HG02610 (cell line): ENCODE measurements around the gene RPTOR.
A peak's percentile ranks its signal among the peaks of the same experiment; 100 is the strongest.
"Not testable (repeated sequence)": the region's sequence is repeated elsewhere in the genome, so short reads cannot be mapped to it uniquely, and the experiment has no call there.

Source experiments
- ATAC-seq: cut with Tn5 transposase; IDR thresholded peaks from one replicate; pipeline ENCODE4 v1.9.1; 2021; ENCODE audit warnings: mild to moderate bottlenecking, moderate library complexity; ENCODE audit not compliant: unreplicated experiment

The RPTOR gene

GRCh38 chr17:80544655-80545498 is at the start of gene RPTOR:
RPTOR (plus strand) TSS chr17:80544838; CDS start chr17:80545630, 792 bp downstream.
- ATAC-seq, result peak; percentile 73

GRCh38 chr17:80497726-80498241 is 46.9 kb upstream of the RPTOR start:
- ATAC-seq, result no peak

- no peak for ATAC-seq
Observed at GRCh38 chr17:80498242-80498919, 46.3 kb upstream of the RPTOR start.

GRCh38 chr17:80498920-80499410 is 45.7 kb upstream of the RPTOR start:
- no peak for ATAC-seq

GRCh38 chr17:80499560-80499959 is 45.1 kb upstream of the RPTOR start:
- ATAC-seq, result no peak

- ATAC-seq, result no peak
Observed at GRCh38 chr17:80499961-80500665, 44.5 kb upstream of the RPTOR start.

- ATAC-seq, result no peak
Observed at GRCh38 chr17:80501741-80502577, 42.7 kb upstream of the RPTOR start.

- no peak for ATAC-seq
Observed at GRCh38 chr17:80502578-80502877, 42.1 kb upstream of the RPTOR start.

GRCh38 chr17:80503031-80503430 is 41.6 kb upstream of the RPTOR start:
- no peak for ATAC-seq

GRCh38 chr17:80503921-80504320 is 40.7 kb upstream of the RPTOR start:
- ATAC-seq, result no peak

GRCh38 chr17:80504686-80505413 is 39.8 kb upstream of the RPTOR start:
- ATAC-seq, result no peak

GRCh38 chr17:80507177-80507576 is 37.5 kb upstream of the RPTOR start:
- not testable (repeated sequence) for ATAC-seq

GRCh38 chr17:80507965-80508364 is 36.7 kb upstream of the RPTOR start:
- no peak for ATAC-seq

GRCh38 chr17:80509311-80509710 is 35.3 kb upstream of the RPTOR start:
- no peak for ATAC-seq

- ATAC-seq, result no peak
Observed at GRCh38 chr17:80510132-80510531, 34.5 kb upstream of the RPTOR start.

GRCh38 chr17:80510772-80511171 is 33.9 kb upstream of the RPTOR start:
- no peak for ATAC-seq

GRCh38 chr17:80511222-80512180 is 33.1 kb upstream of the RPTOR start:
- no peak for ATAC-seq

GRCh38 chr17:80512233-80512632 is 32.4 kb upstream of the RPTOR start:
- no peak for ATAC-seq

GRCh38 chr17:80513201-80513600 is 31.4 kb upstream of the RPTOR start:
- ATAC-seq, result no peak
